GM18520 (cell line): Measurements from ENCODE around the gene ATP6V1F.

Source experiments
- ATAC-seq: cut with Tn5 transposase; IDR thresholded peaks from one replicate; pipeline ENCODE4 v1.9.1; 2021; ENCODE audit not compliant: unreplicated experiment

ATP6V1F gene

GRCh38 chr7:128835231-128835751 is 27.4 kb upstream of the ATP6V1F start:
- no peak for ATAC-seq

DNA sequence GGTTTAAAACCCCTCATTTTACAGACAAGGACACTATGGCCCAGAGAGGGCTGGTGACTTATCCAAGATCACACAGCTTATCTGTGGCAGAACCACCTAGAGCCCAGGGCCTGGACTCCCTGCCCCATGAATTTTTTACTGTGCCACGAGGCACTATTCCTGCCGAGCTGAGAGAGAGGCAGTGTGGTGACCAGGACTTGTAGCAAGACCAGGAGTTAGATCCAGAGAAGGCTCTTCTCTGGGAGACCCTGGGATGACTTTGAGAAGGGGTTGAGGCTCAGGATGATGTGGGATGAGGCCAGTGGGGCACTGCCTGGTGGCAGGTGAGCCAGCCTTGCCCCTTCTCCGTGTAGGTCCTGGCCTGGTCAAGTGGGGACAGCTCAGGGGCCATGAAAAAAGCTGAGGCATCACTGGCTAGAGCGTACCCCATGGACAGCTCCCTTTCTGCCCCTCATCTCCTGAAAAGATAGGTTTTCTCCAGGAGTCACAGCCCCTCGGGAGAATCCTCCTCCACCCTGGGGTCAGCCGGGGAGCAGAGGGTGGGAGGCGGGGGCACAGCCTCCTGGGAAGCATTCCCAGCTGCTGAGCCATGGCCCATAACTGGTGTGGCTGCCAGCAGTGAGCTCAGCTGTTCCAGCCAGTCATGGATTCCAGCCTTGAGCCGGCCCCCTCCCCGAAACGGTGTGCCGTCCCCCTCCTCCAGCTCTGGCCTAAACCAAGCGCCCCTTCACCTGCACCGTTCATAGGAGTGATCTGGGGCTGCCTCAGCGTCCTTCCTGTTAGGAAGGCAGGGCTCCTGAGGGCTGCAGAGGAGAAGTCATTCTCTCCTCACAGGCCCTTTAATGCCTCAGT is 26.6 kb upstream of the ATP6V1F start:
- no peak for ATAC-seq

- no peak for ATAC-seq
Measured at GRCh38 chr7:128836729-128837348, 25.8 kb upstream of the ATP6V1F start.

- ATAC-seq = no peak
Measured at GRCh38 chr7:128837521-128837921, 25.1 kb upstream of the ATP6V1F start.

DNA sequence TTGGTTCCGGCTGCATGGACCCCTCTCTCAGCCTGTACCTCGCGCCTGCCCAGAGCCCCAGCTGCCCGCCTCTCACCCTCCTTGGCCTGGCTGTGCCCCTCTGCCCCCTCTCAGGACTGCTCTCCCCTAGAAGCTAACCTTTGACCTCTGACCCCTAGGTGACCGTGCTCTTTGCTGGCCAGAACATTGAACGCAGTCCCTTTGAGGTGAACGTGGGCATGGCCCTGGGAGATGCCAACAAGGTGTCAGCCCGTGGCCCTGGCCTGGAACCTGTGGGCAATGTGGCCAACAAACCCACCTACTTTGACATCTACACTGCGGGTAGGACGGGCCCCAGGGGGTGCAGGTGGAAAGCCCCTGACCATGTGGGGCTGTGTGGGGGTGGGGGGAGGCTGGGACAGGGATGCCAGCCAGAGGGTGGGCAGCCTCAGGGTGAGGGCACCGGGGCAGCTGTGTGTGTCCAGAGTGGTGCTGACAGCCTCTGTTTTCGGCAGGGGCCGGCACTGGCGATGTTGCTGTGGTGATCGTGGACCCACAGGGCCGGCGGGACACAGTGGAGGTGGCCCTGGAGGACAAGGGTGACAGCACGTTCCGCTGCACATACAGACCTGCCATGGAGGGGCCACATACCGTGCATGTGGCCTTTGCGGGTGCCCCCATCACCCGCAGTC is 24.4 kb upstream of the ATP6V1F start:
- no peak for ATAC-seq

DNA sequence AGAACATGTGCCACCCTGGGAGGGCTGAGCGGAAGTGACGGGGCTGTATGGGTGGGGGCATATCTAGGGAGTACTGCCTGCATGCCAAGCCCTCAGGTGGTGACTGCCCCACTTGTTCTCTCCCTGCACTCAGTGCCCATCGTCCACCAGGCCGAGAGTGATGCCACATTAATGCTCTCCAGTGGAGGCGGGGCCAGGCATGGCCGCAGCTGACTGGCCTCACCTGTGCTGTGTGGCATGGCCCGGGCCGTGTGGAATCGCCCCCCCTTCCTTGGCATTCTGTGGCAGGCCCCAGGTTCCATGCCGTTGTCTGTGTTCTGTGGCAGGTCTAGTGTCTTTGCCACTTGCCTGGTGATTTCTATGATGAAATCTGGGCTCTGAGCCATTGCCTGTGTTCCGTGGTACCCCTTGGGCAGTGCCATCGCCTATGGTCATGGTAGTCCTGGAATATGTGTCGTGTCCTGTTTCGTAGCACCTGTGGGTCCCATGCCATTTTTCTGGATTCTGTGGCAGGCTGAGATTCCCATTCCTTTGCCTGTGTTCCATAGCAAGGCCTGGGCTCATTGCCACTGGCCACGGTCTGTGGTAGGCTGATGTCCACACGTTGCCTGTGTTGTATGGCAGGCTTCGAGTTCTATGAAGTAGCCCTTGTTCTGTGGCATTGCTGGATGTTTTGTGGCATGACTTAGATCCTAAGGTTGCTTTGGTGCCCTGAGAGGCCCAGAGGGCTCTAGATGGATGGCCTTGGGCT is 23.5 kb upstream of the ATP6V1F start:
- ATAC-seq = no peak

- ATAC-seq = no peak
Measured at GRCh38 chr7:128839751-128840177, 22.9 kb upstream of the ATP6V1F start.

- no peak for ATAC-seq
Measured at GRCh38 chr7:128840326-128841170, 22.1 kb upstream of the ATP6V1F start.

- ATAC-seq = no peak
Measured at GRCh38 chr7:128841171-128841690, 21.4 kb upstream of the ATP6V1F start.

GRCh38 chr7:128841921-128842673 is 20.6 kb upstream of the ATP6V1F start:
- ATAC-seq = no peak

- no peak for ATAC-seq
Measured at GRCh38 chr7:128842674-128843641, 19.7 kb upstream of the ATP6V1F start.

- ATAC-seq = no peak
Measured at GRCh38 chr7:128843938-128844621, 18.6 kb upstream of the ATP6V1F start.

GRCh38 chr7:128844777-128845311 is 17.8 kb upstream of the ATP6V1F start:
- no peak for ATAC-seq

DNA sequence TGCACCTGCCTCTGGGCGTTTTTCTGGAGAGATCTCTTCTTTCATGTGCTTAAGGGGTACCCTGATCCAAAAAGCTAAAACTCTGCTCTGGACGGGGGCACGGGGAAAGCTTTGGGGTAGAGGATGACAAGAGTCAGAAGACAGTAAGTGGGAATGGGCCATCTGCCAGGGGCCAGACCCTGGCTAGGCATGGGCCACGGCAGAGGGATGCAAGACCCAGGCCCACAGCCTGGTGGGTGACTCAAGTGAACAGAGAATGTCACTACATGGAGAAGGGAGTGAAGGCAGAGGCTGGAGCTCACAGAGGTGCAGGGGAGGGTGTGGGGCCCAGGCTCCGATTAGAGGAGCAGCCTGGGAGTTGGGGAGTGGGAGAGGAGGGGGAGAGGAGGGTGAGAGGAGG is 17.2 kb upstream of the ATP6V1F start:
- no peak for ATAC-seq

DNA sequence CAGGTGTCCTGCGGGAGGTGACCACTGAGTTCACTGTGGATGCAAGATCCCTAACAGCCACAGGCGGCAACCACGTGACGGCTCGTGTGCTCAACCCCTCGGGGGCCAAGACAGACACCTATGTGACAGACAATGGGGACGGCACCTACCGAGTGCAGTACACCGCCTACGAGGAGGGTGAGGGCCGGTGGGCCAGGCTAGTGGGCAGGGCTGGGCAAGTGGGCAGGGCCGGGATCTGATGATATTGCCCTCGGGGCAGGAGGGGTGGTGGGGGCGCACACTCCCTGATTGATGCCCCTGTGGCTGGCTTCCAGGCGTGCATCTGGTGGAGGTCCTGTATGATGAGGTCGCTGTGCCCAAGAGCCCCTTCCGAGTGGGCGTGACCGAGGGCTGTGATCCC is 16.7 kb upstream of the ATP6V1F start:
- no peak for ATAC-seq

DNA sequence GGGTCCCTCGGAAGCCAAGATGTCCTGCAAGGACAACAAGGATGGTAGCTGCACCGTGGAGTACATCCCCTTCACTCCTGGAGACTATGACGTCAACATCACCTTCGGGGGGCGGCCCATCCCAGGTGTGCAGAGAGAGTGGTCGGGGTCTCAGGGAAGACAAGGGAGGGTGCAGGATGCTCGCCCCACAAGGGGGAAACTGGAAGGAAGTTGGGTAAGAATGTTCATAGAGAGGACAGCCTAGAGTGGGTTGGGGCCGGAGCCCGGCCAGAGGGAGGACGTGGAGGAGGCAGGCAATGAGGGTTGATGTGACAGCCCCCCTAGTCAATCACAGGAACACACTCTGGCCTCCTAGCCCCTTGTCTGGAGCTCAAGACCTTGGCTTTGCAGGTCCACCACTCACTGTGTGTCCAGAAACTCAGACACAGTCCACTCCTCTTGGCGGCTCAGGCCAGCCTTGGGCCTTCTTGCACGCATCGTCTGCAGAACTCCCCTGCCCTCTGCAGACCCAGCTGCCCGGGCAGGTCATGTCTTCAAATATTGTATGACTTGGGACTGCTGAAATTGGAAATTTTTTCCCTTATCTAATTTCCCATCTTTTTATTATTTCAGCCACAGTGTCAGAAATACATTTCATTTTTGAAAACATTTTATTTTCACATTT is 15.7 kb upstream of the ATP6V1F start:
- ATAC-seq = no peak
